DMS79 treated with DMSO at 0.1 percent for 48 hours (cell line): Measurements from ENCODE around the gene POLD1.
A peak's percentile ranks its signal among the peaks of the same experiment; 100 is the strongest.
"Not testable (repeated sequence)": the region's sequence is repeated elsewhere in the genome, so short reads cannot be mapped to it uniquely, and the experiment has no call there.

ENCODE experiments used
- DNase-seq: peaks from one replicate; lab custom pipeline; 2025; lab: John Stamatoyannopoulos, UW

The POLD1 gene

DNA sequence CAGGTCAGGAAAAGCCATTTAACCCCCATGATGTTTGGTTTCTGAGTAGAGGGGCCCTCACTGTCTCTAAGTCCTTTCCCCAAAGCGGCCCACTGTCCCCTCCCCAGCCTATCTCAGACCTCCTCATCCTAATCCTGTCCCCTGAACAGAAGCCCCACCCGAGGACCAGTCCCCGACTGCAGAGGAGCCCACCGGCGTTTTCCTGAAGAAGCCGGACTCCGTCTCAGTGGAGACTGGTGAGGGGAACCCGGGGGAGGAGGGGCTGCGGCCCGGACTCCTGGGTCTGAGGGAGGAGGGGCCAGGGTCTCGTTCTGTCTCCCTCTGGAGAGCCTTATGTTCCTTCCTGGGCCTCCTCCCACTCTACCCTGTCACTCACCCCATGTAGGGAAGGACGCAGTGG, 51.5 kb downstream of the POLD1 start:
- DNase-seq, result no peak

DNA sequence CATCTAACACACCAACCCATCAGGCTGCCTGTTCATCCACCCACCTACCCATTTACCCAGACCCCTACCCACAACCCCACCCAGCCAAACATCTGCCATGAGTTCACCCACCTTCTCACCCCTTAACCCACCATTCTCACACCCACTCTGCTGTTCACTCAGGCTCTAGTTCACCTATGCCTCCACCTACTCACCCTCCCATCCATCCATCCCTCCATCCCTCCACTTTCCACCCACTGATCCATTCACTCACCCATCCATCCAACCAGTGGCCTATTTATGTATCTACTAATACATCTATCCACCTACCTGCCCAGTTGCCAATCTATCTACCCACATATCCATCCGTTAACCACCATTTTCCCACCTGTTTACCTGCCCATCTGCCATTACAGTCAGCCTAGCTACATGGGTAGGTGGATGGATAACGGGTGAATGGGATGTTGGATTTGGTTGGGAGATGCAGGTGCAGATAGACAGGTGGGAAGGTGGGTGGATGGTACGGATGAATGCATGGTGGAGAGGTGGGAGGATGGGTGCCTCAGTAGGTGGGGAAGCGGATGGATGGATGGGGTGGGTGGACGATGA, 53.8 kb downstream of the POLD1 start:
- no peak for DNase-seq

DNA sequence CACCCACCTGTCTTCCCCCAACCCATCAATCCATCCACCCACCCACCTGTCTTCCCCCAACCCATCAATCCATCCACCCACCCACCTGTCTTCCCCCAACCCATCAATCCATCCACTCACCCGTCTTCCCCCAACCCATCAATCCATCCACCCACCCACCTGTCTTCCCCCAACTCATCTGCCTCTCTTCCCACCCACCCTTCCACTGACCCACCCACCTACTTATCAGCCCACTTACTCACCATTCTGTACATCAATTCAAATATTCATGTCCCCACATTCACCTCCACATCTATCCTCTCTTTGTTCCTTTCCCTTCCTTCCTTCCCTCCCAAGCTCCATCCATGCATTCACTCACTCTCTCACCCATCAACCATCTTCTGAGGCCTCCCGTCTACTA, 55.0 kb downstream of the POLD1 start:
- DNase-seq, result not testable (repeated sequence)

DNA sequence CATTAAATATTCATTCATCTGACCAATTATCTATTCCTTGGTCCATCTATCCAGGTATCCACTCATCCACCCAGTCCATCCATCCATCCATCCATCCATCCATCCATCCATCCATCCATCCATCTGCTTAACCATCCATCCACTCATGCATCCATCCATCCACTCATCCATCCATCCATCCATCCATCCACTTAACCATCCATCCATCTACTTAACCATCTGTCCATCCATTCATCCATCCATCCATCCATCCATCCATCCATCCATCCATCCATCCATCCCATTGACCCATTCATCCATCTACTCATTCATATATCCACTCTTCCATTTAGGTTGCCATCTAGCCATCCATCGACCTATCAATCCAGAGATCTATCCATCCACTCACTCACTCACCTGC, 59.9 kb downstream of the POLD1 start:
- DNase-seq, result no peak

DNA sequence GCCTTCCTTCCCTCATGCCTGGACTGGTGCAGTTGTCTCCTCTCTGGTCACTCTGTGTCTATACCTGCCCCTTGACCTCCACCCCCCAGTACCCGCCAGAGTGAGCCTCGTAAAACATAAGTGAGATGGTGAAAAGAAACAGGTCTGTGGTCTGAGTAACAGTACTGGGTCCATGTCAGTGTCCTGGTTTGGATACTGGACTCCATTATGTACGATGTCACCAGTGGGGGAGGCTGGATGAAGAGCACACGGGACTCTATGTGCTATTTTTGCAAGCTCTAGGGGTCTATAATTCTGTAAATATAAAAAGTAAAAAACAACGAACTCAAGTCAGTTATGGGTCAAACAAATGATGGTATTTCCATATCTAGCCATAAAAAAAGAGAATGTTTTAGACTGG, 62.9 kb downstream of the POLD1 start:
- no peak for DNase-seq

DNA sequence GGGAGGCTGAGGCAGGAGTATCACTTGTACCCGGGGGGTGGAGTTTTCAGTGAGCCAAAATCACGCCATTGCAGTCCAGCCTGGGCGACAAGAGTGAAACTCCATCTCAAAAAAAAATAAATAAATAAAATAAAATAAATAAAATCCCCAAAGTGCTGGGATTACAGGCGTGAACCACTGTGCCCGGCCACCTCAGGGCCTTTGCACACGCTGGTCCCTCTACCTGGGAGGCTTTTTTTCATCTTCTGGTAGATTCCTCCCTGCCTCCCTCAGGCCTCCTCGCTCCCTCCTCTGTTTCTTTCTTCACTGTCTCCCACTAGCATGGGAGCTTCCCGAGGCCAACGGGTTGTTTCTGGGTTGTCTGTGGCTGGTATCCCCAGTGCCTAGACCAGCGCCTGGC, 63.6 kb downstream of the POLD1 start:
- DNase-seq, result no peak

DNA sequence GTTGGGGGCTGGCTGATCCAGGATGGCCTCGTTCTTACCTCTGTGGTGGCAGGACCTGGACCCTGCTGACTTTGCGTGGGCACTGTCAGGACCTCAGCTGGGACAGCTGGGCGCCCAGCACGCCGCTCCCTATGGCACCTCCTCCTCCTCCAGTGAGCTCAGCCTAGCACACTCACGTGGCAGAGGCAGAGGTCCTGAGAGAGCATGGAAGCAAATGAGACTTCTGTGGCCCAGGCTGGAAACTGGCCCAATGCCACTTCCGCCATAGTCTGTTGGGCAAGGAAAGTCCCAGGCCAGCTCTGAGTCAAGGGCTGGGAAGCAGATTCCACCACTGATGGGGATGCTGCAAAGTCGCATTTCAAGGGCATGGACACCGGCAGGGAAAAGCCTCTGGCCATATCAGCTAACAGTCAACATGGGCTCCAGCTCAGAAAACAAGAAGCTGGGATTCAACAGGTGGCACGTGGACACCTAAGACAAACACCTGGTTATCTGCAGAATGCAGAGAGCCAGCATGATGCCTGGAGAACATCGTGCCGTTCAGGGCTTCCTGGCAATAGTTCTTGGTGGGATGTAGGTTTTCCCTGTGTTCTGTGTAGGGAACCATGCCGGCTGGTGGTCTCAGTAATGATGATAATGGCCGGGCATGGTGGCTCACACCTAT, 65.2 kb downstream of the POLD1 start:
- no peak for DNase-seq

DNA sequence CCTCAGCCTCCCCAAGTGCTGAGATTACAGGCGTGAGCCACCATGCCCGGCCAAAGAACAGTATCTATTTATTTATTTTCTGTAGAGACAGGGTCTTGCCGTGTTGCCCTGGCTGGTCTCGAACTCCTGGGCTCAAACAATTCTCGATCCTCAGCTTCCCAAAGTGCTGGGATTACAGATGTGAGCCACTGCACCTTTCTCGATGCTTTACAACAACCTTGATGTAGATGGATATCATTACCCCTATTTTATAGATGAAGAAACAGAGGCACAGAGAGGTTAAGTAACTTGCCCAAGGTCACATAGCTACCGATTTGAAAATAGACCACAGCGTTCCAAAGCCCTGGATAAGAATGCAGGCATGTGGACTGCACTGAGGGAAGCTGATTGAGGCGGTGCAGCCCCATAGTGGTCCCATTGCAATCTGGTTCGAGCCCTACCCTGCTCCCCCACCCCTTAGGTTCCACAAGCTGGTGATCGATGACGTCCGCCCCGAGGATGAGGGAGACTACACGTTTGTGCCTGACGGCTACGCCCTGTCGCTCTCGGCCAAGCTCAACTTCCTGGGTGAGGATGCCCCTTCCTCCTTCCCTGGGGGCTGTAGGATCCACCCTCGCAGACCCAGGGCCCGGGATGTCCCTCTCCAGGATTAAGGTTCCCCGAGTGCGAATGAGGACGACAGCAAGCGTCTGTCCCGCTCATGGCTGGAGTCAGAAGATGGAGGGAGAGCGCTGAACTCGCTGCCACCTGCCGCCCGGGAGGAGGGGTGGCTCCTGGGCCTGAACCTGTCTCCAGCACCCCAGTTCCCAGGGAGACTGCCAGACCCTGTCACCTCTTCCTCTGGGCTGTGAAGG, 66.4 kb downstream of the POLD1 start:
- DNase-seq, result no peak

DNA sequence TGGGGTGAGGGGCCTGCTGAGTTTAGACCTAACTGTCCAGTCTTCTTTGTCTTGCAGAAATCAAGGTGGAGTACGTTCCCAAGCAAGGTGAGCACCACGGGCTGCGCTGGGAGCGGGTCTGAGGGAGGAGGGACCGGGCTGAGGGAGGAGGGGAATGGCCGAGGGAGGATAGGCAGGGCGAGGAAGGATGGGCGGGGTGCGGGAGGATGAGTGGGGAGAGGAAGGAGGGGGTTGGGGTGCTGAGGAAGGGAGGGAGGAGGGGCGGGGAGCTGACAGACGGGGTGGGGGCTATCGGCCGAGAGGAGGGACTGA, 67.0 kb downstream of the POLD1 start:
- DNase-seq, result no peak

DNA sequence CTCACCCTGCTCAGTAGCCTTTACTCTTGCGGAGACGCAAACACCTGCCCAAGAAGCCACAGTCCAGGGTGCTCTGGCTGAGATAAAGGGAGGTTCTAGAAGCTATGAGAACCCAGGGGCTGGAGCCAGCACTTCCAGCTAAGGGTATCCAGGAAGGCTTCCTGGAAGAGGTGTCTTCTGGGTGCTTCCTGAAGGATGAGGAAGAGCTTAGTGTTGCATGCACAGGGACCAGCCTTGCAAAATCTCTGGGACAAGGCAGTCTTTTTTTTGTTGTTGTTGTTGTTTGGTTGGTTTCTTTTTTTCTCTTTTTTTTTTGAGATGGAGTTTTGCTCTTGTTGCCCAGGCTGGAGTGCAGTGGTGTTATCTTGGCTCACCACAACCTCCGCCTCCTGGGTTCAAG, 69.1 kb downstream of the POLD1 start:
- no peak for DNase-seq

DNA sequence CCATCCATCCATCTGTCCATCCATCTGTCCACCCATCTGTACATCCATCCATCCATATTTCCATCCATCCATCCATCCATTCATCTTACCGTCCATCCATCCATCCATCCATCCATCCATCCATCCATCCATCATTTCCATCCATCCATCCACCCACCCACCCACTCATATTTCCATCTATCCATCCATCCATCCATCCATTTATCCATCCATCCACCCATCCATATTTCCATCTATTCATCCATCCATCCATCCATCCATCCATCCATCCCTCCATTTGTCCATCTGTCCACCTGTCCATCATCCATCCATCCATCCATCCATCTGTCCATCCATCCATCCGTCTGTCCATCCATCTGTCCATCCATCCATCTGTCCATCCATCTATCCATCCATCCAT, 71.8 kb downstream of the POLD1 start:
- DNase-seq, result no peak

DNA sequence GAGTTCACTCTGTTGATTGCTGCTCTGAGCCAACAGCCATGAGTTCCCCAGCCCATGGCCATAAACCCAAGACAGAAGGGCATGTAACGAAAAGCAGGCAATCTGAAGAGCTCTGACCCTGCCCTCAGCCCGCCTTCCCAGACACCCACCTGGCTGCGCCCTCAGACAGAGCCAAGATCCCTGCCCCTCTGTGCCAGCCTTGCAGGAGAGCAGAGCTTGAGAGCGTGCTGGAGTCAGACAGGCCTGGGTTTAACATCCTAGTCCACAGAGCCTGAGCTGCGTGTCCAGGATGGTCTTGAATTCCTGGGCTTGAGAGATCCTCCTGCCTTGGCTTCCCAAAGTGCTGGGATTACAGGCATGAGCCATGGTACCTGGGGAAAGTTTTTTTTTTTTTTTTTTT, 73.2 kb downstream of the POLD1 start:
- DNase-seq, result no peak

DNA sequence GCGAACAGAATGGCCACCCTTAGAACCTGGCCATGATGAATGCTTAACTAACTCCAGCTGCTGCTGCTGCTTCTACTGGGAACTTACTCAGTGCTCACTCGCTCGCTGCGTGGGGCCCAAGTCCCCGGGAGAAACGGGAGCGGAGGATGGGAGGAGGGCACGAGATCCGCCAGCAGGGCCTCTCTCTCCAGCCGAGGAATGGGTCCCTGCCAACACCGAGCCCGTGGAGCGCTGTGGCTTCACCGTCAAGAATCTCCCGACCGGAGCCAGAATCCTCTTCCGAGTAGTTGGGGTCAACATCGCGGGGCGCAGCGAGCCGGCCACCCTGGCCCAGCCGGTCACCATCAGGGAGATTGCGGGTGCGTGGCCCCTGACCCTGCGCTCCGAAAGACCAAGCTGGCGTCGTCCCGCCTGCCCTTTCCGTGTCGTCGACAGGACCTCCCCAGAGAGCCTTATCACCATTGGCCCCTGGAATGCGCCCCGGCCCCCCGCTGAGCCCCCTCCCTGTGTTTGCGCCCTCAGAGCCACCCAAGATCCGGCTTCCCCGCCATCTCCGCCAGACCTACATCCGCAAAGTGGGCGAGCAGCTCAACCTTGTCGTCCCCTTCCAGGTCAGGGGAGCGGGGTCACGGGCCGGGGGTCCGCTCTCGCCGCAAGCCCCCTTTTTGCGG, 74.4 kb downstream of the POLD1 start:
- DNase-seq, result no peak

DNA sequence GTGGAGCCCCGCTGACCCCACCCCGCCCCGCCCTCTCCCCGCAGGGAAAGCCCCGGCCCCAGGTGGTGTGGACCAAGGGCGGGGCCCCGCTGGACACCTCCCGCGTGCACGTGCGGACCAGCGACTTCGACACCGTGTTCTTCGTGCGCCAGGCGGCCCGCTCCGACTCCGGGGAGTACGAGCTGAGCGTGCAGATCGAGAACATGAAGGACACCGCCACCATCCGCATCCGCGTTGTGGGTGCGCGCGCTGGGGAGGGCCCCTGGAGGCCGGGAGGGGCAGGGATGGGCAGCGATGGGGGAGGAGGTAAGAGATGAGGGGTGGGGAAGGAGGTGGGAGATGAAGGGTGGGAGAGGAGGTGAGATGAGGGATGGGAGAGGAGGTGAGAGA, 74.9 kb downstream of the POLD1 start:
- no peak for DNase-seq

DNA sequence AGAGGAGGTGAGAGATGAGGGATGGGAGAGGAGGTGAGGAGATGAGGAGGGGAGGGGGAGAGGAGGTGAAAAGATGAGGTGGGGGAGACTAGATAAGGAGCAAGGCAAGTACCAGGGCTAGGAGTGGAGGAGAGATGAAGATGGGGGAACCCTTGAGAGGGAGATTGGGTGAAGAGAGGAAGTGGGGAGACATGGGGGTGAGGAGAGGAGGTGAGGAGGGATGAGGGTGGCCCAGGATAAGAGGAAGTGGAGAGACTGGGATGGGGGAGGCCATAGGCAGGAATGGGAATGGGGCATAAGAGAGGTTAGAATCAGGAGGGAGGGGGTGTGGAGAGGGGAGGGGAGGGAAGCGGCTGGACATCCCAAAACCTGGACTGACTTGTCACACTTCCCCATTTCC, 75.5 kb downstream of the POLD1 start:
- no peak for DNase-seq

DNA sequence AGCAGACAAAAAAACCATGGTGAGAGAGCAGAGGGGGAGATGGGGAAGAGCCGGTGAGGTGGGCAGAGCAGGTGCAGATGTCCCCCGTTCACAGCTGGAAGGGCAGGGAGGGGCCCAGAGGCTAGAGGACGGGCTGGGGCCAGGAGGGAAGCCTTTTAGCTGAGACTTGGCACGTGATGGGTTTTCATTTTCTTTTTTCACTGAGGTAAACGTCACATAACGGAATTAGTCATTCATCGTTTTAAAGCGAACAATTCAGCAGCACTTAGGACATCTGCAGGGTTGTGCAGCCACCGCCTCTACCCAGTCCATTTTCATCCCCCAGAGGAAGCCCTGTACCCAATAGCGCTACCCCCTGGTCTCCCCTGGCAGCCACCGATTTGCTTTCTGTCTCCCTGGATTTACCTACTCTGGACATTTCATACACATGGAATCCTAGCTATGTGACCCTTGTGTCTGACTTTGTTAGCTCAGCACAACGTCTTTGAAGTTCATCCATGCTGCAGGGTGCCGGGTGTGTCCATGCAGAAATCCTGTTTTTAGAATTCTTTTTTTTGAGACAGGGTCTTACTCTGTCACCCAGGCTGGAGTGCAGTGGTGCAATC, 76.1 kb downstream of the POLD1 start:
- DNase-seq, result no peak

DNA sequence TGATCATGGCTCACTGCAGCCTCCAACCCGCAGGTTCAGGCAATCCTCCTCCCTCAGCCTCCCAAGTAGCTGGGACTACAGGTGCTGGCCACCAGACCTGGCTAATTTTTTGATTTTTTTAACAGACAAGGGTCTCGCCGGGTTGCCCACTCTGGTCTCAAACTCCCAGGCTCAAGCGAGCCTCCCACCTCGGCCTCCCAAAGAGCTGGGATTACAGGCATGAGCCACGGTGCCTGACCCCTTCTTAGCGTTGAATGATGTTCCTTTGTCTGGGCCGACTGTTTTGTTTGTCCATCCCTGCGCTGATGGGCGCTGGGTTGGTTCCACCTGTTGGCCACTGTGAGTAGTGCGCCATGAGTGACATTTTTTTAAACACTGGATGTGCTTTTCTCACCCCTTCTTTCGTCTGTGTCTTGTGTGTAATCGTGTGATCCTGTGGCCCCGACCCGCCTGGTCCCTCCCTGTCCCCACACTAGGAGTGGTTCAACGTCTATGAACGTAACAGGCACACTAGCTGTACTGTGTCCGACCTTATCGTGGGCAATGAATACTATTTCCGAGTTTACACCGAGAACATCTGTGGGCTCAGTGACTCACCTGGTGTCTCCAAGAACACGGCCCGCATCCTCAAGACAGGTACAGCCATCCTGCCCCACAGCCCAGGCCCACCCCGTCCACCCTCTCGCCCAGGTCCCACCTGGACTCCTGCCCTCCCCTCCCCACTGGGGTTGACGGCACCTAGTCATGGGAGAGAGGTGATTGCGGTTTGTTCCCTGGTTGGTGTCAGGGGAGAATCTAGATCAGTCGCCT, 77.1 kb downstream of the POLD1 start:
- DNase-seq, result peak; percentile 46

DNA sequence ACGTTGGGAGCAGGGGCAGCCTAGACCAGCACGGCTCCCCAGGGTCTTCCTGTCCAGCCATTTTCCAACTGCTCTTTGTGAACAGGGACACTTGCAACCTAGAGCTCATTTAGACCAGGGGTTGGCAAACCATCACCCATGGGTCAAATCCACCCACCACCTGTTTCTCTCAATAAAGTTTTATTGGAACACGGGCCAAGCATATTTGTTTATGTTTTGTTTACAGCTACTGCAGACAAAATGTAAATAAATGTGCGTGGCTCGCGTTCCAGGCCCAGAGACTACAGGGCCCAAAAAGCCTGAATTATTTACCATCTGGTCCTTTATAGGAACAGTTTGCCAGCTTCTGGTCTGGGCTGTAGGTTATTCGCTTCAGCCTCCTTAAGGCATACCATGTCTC, 78.8 kb downstream of the POLD1 start:
- DNase-seq, result no peak

DNA sequence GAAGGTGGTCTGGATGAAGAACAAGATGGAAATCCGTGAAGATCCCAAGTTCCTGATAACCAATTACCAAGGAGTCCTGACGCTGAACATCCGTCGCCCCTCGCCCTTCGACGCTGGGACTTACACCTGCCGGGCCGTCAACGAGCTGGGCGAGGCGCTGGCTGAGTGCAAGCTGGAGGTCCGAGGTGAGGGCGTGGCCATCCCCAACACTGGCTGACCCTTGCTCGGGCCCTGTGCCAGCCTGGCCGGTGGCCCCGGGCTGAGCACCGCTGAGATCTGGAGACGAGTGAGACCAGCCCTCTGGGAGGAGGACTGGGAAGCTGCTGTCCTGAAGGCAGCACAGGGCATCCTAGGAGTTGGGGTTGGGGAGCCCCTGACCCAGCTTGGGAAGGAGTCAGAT, 80.2 kb downstream of the POLD1 start:
- DNase-seq, result no peak

DNA sequence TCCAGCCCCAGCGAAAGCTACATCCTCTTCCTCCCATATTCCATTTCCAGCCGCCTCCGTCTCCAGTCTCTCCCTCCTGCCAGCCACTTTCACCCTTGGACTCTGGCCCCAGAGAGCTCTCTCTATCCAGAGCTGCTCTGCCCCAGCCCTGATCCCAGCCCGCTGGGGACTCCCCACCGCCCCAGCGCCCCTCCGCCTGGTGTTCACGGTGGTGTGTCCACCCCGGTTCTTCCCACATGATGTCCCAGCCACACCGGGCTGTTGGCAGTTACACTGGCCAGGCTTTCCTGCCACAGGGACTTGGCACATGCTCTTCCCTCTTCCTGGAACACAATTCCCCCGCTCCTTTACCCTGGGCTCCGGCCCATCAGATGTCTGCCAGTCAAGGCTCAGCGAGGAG, 80.9 kb downstream of the POLD1 start:
- no peak for DNase-seq

DNA sequence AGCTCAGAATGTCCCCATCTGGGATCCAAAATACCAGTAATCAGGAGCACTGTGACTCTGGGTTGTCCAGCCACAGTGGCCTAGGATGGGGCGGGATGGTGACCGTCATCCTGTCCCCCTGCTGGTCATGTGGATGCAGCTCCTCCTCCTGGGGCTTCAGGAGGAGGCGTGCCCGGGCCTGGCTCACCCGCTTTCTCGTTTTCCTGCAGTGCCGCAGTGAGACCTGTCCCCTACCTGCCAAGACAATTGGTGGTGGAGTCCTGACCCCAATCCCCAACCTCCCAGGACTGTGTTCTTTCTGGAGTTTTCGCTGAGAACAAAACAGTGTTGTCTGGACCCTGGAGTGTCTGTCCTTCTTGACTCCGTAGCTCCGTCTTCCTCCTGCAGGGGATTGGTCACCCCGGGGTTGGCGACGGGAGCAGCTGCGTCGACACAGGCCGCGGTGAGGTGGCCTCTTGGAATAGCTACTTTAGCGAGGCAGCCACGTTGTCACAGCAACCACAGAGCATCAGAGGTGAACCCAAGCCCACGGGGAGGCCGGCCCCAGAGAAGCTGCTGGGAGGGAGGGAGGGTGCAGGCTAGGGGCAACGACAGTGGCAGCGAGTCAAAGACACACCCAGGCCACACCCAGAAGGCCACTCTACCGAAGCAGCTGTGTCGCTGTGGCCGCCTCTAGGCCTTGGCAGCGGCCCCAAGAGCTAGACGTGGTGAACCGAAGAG, 82.0 kb downstream of the POLD1 start:
- peak; percentile 90 for DNase-seq
